Measurements from ENCODE around the gene VPS26A. TPM values are rescaled to one million over a fixed set of nuclear protein-coding genes. Genes with fewer than 3 reads are reported as not detected.
"Not testable (repeated sequence)": the region's sequence is repeated elsewhere in the genome, so short reads cannot be mapped to it uniquely, and the experiment has no call there.

Gene VPS26A
- polyA plus RNA-seq, 2 donors: 25.5 to 33.1 TPM

- 88 to 92% methylated on average over 6 of the region's 6 CpGs for WGBS, 2 donors
- Histone ChIP-seq H3K27ac (ENCODE audit: low read depth in 2 of 2, low read length in 1 of 2) (no peak overlapping the region), H3K36me3 (ENCODE audit: control insufficient read depth in 2 of 2, insufficient read depth in 2 of 2, low read length in 1 of 2) (no peaks in the 10 kb centered on the region), H3K4me3 (ENCODE audit: low read depth in 1 of 2, low read length in 2 of 2) (no peak overlapping the region), H3K27me3 (ENCODE audit: control insufficient read depth in 1 of 2, insufficient read depth in 2 of 2, low read length in 2 of 2) (no peaks in the 10 kb centered on the region), H3K9me3 (ENCODE audit: control insufficient read depth in 2 of 2, insufficient read depth in 1 of 2, low read depth in 1 of 2, low read length in 1 of 2) (no peaks in the 10 kb centered on the region), H3K4me1 (ENCODE audit: control insufficient read depth in 2 of 2, insufficient read depth in 2 of 2, low read length in 1 of 2) (no peaks in the 10 kb centered on the region)
Observed at GRCh38 chr10:69153227-69153626, 29.2 kb downstream of the VPS26A start.

GRCh38 chr10:69160809-69161241 lies 36.8 kb downstream of the VPS26A start:
- Histone ChIP-seq H3K27ac (ENCODE audit: low read depth in 2 of 2, low read length in 1 of 2) (no peak overlapping the region), H3K4me1 (ENCODE audit: control insufficient read depth in 2 of 2, insufficient read depth in 2 of 2, low read length in 1 of 2) (no peaks in the 10 kb centered on the region), H3K9me3 (ENCODE audit: control insufficient read depth in 2 of 2, insufficient read depth in 1 of 2, low read depth in 1 of 2, low read length in 1 of 2) (no peaks in the 10 kb centered on the region), H3K4me3 (ENCODE audit: low read depth in 1 of 2, low read length in 2 of 2) (no peak overlapping the region), H3K36me3 (ENCODE audit: control insufficient read depth in 2 of 2, insufficient read depth in 2 of 2, low read length in 1 of 2) (peaks cover 4 to 12% of the 10 kb centered on the region in 2 donors), H3K27me3 (ENCODE audit: control insufficient read depth in 1 of 2, insufficient read depth in 2 of 2, low read length in 2 of 2) (no peaks in the 10 kb centered on the region)
- 94% methylated on average over 2 of the region's 2 CpGs for WGBS, 2 donors

GRCh38 chr10:69168493-69168892 lies 44.5 kb downstream of the VPS26A start:
- H3K4me3 ChIP-seq (ENCODE audit: low read depth in 1 of 2, low read length in 2 of 2): no peak overlapping the region
- H3K27ac ChIP-seq (ENCODE audit: low read depth in 2 of 2, low read length in 1 of 2): no peak overlapping the region
- H3K4me1 ChIP-seq (ENCODE audit: control insufficient read depth in 2 of 2, insufficient read depth in 2 of 2, low read length in 1 of 2): no peaks in the 10 kb centered on the region
- no peaks in the 10 kb centered on the region for H3K9me3 ChIP-seq (ENCODE audit: control insufficient read depth in 2 of 2, insufficient read depth in 1 of 2, low read depth in 1 of 2, low read length in 1 of 2)
- H3K27me3 ChIP-seq (ENCODE audit: control insufficient read depth in 1 of 2, insufficient read depth in 2 of 2, low read length in 2 of 2): no peaks in the 10 kb centered on the region
- WGBS, 2 donors: 95 to 98% methylated on average over 4 of the region's 4 CpGs
- peaks cover 3 to 7% of the 10 kb centered on the region in 2 donors for H3K36me3 ChIP-seq (ENCODE audit: control insufficient read depth in 2 of 2, insufficient read depth in 2 of 2, low read length in 1 of 2)

GRCh38 chr10:69172241-69172982 lies 48.4 kb downstream of the VPS26A start:
- Histone ChIP-seq H3K4me3 (ENCODE audit: low read depth in 1 of 2, low read length in 2 of 2) (no peak overlapping the region), H3K9me3 (ENCODE audit: control insufficient read depth in 2 of 2, insufficient read depth in 1 of 2, low read depth in 1 of 2, low read length in 1 of 2) (no peaks in the 10 kb centered on the region), H3K4me1 (ENCODE audit: control insufficient read depth in 2 of 2, insufficient read depth in 2 of 2, low read length in 1 of 2) (no peaks in the 10 kb centered on the region), H3K27ac (ENCODE audit: low read depth in 2 of 2, low read length in 1 of 2) (no peak overlapping the region), H3K27me3 (ENCODE audit: control insufficient read depth in 1 of 2, insufficient read depth in 2 of 2, low read length in 2 of 2) (no peaks in the 10 kb centered on the region), H3K36me3 (ENCODE audit: control insufficient read depth in 2 of 2, insufficient read depth in 2 of 2, low read length in 1 of 2) (peaks cover 5 to 7% of the 10 kb centered on the region in 2 donors)
- WGBS, 2 donors: 81 to 82% methylated on average over 3 of the region's 3 CpGs

GRCh38 chr10:69175326-69175725 lies 51.3 kb downstream of the VPS26A start:
- not testable (repeated sequence) for H3K9me3 ChIP-seq (ENCODE audit: control insufficient read depth in 2 of 2, insufficient read depth in 1 of 2, low read depth in 1 of 2, low read length in 1 of 2); H3K4me3 ChIP-seq (ENCODE audit: low read depth in 1 of 2, low read length in 2 of 2); H3K27me3 ChIP-seq (ENCODE audit: control insufficient read depth in 1 of 2, insufficient read depth in 2 of 2, low read length in 2 of 2); H3K27ac ChIP-seq (ENCODE audit: low read depth in 2 of 2, low read length in 1 of 2); H3K4me1 ChIP-seq (ENCODE audit: control insufficient read depth in 2 of 2, insufficient read depth in 2 of 2, low read length in 1 of 2); H3K36me3 ChIP-seq (ENCODE audit: control insufficient read depth in 2 of 2, insufficient read depth in 2 of 2, low read length in 1 of 2)
- WGBS, 2 donors: 85 to 93% methylated on average over 4 of the region's 4 CpGs

GRCh38 chr10:69176823-69177222 lies 52.8 kb downstream of the VPS26A start:
- Histone ChIP-seq H3K9me3 (ENCODE audit: control insufficient read depth in 2 of 2, insufficient read depth in 1 of 2, low read depth in 1 of 2, low read length in 1 of 2) (no peaks in the 10 kb centered on the region), H3K27me3 (ENCODE audit: control insufficient read depth in 1 of 2, insufficient read depth in 2 of 2, low read length in 2 of 2) (no peaks in the 10 kb centered on the region), H3K4me3 (ENCODE audit: low read depth in 1 of 2, low read length in 2 of 2) (no peak overlapping the region), H3K27ac (ENCODE audit: low read depth in 2 of 2, low read length in 1 of 2) (no peak overlapping the region), H3K36me3 (ENCODE audit: control insufficient read depth in 2 of 2, insufficient read depth in 2 of 2, low read length in 1 of 2) (peaks cover 2 to 7% of the 10 kb centered on the region in 2 donors), H3K4me1 (ENCODE audit: control insufficient read depth in 2 of 2, insufficient read depth in 2 of 2, low read length in 1 of 2) (no peaks in the 10 kb centered on the region)
- WGBS, 2 donors: 83 to 84% methylated on average over 2 of the region's 2 CpGs

GRCh38 chr10:69179089-69179742 lies 55.2 kb downstream of the VPS26A start:
- no peaks in the 10 kb centered on the region for H3K9me3 ChIP-seq (ENCODE audit: control insufficient read depth in 2 of 2, insufficient read depth in 1 of 2, low read depth in 1 of 2, low read length in 1 of 2)
- 31 to 33% methylated on average over 21 of the region's 21 CpGs for WGBS, 2 donors
- peaks cover 0 to 4% of the 10 kb centered on the region in 2 donors for H3K36me3 ChIP-seq (ENCODE audit: control insufficient read depth in 2 of 2, insufficient read depth in 2 of 2, low read length in 1 of 2)
- H3K27me3 ChIP-seq (ENCODE audit: control insufficient read depth in 1 of 2, insufficient read depth in 2 of 2, low read length in 2 of 2): no peaks in the 10 kb centered on the region
- H3K4me1 ChIP-seq (ENCODE audit: control insufficient read depth in 2 of 2, insufficient read depth in 2 of 2, low read length in 1 of 2): no peaks in the 10 kb centered on the region
- H3K4me3 ChIP-seq (ENCODE audit: low read depth in 1 of 2, low read length in 2 of 2): peak overlapping the region; percentile 92 to 94
- peak overlapping the region; percentile 61 to 71 for H3K27ac ChIP-seq (ENCODE audit: low read depth in 2 of 2, low read length in 1 of 2)

GRCh38 chr10:69179743-69180524 lies 56.0 kb downstream of the VPS26A start, which contains the start of gene SUPV3L1:
SUPV3L1 (plus strand) TSS chr10:69180234; CDS start chr10:69180292, 58 bp downstream.
- Histone ChIP-seq H3K9me3 (ENCODE audit: control insufficient read depth in 2 of 2, insufficient read depth in 1 of 2, low read depth in 1 of 2, low read length in 1 of 2) (no peaks in the 10 kb centered on the region), H3K4me1 (ENCODE audit: control insufficient read depth in 2 of 2, insufficient read depth in 2 of 2, low read length in 1 of 2) (no peaks in the 10 kb centered on the region), H3K27me3 (ENCODE audit: control insufficient read depth in 1 of 2, insufficient read depth in 2 of 2, low read length in 2 of 2) (no peaks in the 10 kb centered on the region), H3K4me3 (ENCODE audit: low read depth in 1 of 2, low read length in 2 of 2) (peak within 1 kb of the TSS; percentile 92 to 94), H3K27ac (ENCODE audit: low read depth in 2 of 2, low read length in 1 of 2) (peak within 1 kb of the TSS; percentile 83 to 91), H3K36me3 (ENCODE audit: control insufficient read depth in 2 of 2, insufficient read depth in 2 of 2, low read length in 1 of 2) (peaks cover 0 to 4% of the 10 kb centered on the region in 2 donors)
- 0 to 1% methylated on average over 44 of the region's 44 CpGs for WGBS, 2 donors

GRCh38 chr10:69180525-69181204 lies 56.7 kb downstream of the VPS26A start:
- no peaks in the 10 kb centered on the region for H3K9me3 ChIP-seq (ENCODE audit: control insufficient read depth in 2 of 2, insufficient read depth in 1 of 2, low read depth in 1 of 2, low read length in 1 of 2)
- peak overlapping the region; percentile 92 to 94 for H3K4me3 ChIP-seq (ENCODE audit: low read depth in 1 of 2, low read length in 2 of 2)
- H3K27ac ChIP-seq (ENCODE audit: low read depth in 2 of 2, low read length in 1 of 2): peak overlapping the region; percentile 83 to 91
- H3K4me1 ChIP-seq (ENCODE audit: control insufficient read depth in 2 of 2, insufficient read depth in 2 of 2, low read length in 1 of 2): no peaks in the 10 kb centered on the region
- no peaks in the 10 kb centered on the region for H3K27me3 ChIP-seq (ENCODE audit: control insufficient read depth in 1 of 2, insufficient read depth in 2 of 2, low read length in 2 of 2)
- H3K36me3 ChIP-seq (ENCODE audit: control insufficient read depth in 2 of 2, insufficient read depth in 2 of 2, low read length in 1 of 2): peaks cover 0 to 4% of the 10 kb centered on the region in 2 donors
- 2 to 3% methylated on average over 29 of the region's 29 CpGs for WGBS, 2 donors
